22Rv1 (cell line): ENCODE results near the gene EEF1A1.

Source experiments
- H3K27ac ChIP-seq: fragments of 450-650 bp; 2 replicates; pipeline ENCODE4 v1.5.1; 2017
- ZFX ChIP-seq: fragments of 450-650 bp; IDR thresholded peaks from 2 replicates; pipeline ENCODE4 v1.6.1; 2017; ENCODE audit warnings: antibody characterized with exemption, borderline replicate concordance
- TF ChIP-seq, protein P1 (sequence below): fragments of 450-650 bp; IDR thresholded peaks from 2 replicates; pipeline ENCODE4 v1.5.1; 2017; ENCODE audit warnings: mild to moderate bottlenecking

Gene EEF1A1

DNA sequence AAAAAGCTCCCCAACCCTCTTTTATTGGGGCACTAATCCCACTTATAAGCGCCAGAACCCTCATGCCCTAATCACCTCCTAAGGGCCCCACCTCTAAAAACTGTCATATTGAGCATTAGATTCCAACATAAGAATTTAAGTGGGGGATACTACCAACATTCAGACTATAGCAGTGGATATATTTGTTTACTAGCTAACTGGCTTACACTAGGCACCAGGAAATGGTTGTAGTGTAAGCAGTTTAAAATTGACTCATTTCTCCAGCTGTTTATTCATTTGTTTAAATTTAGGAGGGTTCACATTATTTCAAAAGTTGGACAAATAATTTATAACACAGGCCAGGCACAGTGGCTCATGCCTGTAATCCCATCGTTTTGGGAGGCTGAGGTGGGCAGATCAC, 36.4 kb downstream of the EEF1A1 start:
- no peak for TF ChIP-seq ZFX
- TF ChIP-seq, protein P1, sequence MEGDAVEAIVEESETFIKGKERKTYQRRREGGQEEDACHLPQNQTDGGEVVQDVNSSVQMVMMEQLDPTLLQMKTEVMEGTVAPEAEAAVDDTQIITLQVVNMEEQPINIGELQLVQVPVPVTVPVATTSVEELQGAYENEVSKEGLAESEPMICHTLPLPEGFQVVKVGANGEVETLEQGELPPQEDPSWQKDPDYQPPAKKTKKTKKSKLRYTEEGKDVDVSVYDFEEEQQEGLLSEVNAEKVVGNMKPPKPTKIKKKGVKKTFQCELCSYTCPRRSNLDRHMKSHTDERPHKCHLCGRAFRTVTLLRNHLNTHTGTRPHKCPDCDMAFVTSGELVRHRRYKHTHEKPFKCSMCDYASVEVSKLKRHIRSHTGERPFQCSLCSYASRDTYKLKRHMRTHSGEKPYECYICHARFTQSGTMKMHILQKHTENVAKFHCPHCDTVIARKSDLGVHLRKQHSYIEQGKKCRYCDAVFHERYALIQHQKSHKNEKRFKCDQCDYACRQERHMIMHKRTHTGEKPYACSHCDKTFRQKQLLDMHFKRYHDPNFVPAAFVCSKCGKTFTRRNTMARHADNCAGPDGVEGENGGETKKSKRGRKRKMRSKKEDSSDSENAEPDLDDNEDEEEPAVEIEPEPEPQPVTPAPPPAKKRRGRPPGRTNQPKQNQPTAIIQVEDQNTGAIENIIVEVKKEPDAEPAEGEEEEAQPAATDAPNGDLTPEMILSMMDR: no peak

DNA sequence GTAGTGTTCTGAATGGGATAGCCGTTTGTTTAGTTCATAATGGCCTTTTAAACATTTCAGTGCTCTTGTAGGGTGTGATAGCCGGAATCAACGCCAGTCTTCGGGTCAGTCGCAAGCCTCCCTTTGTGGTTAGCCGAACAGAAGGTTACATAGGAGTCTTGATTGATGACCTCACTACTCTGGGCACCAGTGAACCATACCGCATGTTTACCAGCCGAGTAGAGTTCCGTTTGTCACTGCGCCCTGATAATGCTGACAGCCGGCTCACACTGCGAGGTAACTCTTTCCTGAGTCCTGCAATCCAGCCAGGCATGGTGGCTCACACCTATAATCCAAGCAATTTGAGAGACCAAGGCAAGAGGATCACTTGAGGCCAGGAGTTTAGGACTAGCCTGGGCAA, 38.9 kb downstream of the EEF1A1 start:
- TF ChIP-seq ZFX: no peak
- TF ChIP-seq, protein P1: no peak
- no peak overlapping the region for H3K27ac ChIP-seq

More for the DNA sequence above, 36.4 kb downstream of the EEF1A1 start:
- H3K27ac ChIP-seq: no peak overlapping the region

DNA sequence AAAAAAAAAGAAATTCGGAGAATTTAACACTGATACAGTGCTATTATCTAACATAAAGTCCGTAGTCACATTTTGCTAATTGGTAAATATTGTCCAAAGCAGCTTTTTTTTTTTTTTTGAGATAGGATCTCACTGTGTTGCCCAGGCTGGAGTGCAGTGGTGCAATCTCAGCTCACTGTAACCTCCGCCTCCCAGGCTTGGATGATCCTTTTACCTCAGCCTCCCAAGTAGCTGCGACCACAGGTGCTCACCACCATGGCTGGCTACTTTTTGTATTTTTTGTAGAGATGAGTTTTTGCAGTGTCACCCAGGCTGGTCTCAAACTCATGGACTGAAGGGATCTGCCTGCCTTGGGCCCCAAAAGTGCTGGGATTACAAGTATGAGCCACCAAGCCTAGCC, 43.4 kb downstream of the EEF1A1 start:
- TF ChIP-seq ZFX: no peak
- TF ChIP-seq, protein P1: no peak
- no peak overlapping the region for H3K27ac ChIP-seq

DNA sequence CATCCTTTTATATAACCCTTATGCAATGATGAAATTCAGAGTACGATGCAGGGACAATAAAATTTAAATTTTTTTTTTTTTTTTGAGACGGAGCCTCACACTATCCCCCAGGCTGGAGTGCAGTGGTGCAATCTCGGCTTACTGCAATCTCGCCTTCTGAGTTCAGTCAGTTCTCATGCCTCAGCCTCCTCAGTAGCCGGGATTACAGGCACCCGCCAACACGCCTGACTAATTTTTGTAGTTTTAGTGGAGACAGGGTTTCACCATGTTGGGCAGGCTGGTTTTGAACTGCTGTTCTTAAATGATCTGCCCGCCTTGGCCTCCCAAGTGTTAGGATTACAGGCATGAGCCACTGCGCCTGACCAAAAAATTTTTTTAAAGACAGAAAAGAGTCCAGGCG, 44.1 kb downstream of the EEF1A1 start:
- TF ChIP-seq ZFX: no peak
- TF ChIP-seq, protein P1: no peak
- H3K27ac ChIP-seq: no peak overlapping the region

DNA sequence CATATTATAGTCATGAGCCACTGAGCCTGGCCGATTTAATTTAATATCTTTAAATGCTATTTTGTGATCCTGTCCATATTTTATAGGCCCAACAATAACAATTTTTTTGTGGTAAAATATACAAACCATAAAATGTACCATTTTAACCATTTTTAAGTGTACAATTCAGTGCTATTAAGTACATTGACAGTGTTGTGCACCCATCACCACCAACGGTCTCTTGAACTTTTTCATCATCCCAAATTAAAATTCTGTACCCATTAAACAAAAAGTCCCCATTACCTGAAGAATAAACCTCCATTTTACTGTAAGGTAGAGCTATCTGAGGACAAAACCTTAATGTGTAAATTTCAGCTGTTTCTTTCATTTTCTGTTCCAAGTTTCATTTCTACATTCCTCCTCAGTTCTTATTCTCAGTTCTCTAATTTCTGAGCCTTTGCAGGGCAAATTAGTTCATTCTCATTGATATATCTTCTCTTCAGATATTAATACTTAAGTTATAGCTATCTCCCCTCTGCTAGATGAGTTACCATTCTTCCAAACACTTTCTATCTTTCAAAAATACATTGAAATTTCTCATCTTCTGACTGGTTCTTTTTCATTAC, 49.0 kb downstream of the EEF1A1 start:
- TF ChIP-seq ZFX: no peak
- TF ChIP-seq, protein P1: no peak
- no peak overlapping the region for H3K27ac ChIP-seq
